Measurements from ENCODE around the gene ATP12A.
"Not testable (repeated sequence)": the region's sequence is repeated elsewhere in the genome, so short reads cannot be mapped to it uniquely, and the experiment has no call there.

Gene ATP12A

DNA sequence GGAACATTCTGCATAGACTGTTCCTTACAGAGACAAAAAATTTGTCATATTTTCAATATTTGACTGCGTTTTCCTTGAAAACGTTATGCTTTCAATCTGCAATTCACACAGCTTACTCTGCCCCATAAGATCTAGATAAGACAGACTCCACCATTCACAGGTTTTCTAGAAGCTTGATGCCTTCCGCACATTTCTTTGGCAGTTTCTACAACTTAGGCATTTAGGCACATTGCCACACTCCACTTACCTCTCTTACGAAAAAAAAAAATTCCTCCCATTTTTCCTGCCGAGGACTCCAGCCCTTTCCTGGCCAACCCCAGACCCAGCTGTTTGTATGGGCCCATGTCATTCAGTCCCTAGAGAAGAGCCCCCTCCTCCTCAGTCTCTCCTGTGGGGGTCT lies 11.2 kb downstream of the ATP12A start:
- DNase-seq: no peak

DNA sequence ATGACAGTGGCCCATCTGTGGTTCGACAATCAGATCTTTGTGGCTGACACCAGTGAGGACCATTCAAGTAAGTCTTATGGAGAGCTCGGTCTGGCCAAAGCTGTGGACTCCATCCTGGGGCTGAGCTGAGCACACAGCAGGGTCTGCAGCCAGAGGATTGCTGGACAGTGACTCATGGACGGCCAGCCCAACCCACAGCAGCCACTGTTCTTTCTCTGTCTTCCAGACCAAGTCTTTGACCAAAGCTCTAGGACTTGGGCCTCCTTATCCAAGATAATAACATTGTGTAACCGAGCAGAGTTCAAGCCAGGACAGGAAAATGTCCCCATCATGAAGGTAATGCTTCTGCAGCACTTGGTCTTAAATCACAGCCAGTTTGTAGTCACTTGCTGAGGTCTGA lies 12.4 kb downstream of the ATP12A start:
- DNase-seq: no peak

DNA sequence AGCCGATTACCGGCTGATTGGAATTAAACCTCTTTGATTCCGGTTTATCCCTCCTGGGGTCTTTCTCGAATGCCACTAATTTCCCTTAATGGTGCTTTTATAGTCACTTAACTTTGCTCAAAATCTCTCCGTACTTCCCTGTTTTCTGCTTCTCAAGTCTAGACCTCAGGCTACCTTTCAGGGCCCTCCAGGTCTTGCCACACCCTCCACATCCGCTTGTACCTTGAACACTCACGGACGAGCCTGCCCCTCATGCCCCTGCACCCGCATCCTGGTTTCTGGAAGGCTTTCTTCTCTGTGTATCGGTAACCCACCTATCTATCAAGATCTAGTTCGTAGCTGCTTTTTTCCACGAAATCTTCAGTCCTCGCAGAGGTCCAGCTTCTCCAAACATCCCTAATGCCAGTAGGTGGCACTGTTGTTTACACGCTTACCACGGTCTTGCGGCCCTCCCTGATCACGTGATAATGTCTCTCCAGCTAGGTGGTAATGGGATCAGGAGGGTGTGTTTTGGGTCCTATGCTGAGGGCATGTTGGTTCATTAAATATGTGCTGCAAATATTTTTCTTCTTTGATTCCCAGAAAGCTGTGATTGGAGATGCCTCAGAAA lies 13.8 kb downstream of the ATP12A start:
- DNase-seq: peak; percentile 51

DNA sequence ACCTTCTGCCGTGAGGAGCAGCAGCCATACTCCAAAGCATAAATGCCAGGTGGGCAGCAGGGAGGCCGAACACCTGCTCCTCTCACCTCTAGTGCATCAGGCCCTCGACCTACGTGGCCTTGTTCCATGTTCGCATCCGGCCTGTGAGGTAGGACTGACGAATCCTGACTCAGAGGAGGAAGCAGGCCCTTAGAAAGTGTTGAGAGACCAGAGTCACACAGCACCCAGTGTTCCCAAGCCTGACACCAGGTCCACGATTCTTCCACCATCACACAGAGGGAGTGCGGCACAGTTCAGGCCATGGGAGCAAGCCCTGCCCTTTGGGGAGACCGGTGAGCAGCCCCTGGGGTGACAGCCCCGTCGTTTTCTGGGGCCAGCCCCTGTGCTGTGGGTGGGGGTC lies 14.7 kb downstream of the ATP12A start:
- no peak for DNase-seq

DNA sequence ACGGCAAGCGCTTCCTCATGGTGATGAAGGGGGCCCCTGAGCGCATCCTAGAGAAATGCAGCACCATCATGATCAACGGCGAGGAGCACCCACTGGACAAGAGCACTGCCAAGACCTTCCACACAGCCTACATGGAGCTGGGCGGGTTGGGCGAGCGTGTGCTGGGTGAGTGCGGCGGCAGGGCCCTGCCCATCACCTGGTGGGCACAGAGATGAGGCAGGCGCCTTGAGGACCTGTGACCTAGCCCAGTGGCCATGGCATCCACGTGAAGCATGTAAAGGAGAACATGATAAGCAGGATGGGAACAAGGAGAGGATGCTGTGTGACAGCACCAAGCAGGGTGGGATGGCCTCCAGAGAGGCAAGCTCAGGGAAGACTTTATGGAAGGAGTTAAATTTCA lies 18.5 kb downstream of the ATP12A start:
- DNase-seq: no peak

DNA sequence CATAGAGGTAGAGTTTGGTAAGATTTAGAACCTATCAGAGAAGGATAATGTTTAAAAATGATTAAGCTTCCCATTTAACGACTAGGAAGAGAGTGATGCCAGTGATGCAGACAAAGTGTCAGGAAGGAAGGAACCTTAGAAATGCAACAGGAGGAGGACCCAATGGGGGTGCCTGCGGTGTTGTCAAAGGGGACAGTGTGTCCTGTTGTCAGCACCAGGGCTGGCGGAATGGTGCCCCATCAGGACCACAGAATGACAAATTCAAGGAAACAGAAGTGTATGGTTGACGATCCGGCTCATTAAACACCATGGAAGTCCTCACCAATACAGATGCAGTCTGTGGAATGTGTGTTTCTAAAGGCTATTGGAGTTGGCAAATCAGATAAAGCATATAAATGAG lies 19.3 kb downstream of the ATP12A start:
- no peak for DNase-seq

DNA sequence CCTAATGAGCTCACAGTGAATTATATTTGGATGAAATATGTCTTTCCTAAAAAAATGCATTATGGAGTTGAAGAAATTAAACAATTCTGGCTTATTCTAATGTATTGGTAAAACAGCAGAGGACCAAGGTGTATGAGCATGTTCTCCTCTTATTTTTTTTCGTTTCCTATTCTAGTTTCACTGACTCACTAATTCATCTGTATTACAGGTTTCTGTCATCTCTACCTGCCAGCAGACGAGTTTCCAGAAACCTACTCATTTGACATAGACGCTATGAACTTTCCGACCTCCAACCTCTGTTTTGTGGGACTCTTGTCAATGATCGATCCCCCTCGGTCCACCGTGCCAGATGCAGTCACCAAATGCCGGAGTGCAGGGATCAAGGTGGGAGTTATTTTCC lies 20.3 kb downstream of the ATP12A start:
- no peak for DNase-seq

DNA sequence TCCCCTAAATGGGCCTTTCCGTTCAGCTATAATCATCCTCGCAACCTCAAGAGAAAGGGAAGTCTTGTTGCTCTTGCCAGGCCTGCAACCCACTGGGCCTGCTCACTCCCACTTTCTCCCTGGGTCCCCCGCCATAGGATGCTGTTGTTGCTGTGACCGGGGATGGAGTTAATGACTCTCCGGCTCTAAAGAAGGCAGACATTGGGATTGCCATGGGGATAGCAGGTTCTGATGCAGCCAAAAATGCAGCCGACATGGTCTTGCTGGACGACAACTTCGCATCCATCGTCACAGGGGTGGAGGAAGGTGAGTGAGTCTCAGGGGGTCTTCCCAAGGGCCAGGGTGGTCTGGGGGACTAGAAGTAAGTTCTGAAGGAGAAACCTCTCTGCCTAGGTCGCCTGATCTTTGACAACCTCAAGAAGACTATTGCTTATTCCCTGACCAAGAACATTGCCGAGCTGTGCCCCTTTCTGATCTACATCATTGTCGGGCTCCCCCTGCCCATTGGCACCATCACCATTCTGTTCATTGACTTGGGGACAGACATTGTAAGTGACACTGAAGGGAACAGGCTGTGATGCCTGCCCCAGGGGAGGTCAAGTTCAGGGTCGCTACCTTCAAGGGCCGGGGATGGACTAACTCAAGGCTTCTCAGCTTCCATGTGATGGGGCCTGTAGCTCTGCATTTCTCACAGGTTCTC lies 26.8 kb downstream of the ATP12A start:
- DNase-seq: no peak

DNA sequence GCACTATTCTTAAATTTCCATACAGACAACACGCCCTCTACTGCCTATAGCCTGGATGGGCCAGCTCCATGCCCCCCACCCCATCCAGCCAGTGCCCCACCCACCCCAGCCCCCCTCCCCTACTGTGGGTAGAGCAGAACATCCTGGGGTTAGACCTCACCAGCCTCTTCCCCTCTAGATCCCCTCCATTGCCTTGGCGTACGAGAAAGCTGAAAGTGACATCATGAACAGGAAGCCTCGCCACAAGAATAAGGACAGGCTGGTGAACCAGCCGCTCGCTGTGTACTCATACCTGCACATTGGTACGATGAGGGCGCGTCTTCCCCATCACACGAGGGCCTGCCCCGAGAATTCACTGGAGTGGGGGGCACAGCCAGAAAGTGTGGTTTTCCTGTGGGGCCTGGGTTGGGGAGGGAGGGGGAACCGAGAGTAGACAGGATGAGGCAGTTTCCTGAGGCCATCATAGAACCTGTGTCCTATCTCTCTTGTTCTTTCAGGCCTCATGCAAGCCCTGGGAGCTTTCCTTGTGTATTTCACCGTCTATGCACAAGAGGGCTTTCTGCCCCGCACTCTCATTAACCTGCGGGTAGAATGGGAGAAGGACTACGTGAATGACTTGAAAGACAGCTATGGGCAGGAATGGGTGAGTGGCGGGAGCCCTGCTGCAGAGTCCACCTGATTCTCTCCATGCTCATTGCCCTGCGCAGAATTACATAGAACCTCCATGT lies 29.1 kb downstream of the ATP12A start:
- no peak for DNase-seq

DNA sequence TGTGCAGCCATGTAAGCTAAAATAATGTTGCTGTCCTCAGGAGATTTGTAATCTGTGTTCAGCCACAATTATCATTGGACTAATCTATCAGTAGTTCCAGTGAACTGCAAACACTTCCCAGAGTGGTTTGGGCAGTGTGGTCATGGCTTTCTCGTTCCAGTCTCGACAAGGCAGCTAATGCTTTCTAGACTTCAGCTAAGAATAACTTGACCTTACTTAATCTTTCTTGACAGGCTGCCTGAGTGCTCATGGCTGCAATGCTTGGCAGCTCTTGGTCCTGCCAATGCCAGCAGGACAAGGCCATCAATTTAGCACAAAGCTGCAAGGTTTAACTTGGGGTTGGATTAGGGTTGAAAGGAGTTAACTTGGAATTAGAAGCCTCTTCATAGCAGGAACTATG lies 32.8 kb downstream of the ATP12A start:
- no peak for DNase-seq

DNA sequence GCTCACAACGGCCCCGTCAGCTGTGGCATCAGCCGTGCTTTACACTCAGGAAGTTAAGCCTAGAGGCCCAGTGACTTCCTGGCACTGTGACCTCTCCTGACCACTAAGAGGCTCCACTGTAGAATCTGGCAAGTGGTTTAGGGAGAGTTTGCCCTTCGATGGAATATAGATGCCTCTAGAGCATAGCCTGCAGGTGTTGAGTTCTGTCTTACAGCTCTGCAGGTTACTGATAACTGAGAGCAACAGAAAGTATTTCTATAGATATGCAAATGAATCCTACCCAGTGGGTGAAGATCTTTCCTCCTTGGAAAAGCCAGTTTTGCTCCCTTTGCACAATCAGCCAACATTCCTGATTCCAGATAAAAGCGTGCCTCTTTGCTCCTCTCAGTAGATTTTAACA lies 35.8 kb downstream of the ATP12A start:
- DNase-seq: no peak

DNA sequence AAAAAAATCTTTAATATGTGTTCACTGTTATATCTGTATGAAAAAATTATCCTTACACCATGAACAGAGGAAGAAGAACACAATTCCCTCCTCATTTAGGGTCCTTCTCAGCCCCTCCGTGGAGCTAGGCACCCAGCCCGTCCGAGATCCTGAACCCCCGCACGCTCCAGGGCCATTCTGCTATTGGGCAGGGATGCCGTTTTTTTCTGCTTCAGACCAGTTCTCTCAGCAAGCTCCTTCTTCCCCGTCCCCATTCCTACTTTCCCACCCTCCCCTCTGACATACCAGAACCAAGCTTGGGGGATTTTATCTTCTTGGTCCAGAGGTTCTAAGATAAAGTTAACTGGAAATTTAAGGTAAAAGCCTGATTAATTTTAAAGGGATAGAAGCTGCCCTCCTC lies 36.2 kb downstream of the ATP12A start:
- DNase-seq: no peak

DNA sequence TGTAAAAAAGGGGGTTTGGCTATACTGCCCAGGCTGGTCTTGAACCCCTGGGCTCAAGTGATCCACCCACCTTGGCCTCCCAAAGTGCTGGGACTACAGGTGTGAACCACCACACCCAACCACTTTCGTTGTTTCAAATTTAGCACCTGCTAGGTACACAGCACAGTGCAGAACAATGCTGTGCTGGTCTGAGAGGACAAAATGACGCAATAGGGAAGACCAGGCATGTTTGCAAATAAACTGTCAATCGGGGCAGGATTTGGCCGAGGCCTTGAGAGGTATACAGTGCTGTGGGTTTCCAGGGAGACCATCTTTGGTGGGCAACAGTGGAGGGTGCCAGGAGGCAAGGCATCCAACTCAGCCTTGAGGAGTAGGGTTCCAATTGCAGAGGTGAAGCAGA lies 37.0 kb downstream of the ATP12A start:
- DNase-seq: no peak

DNA sequence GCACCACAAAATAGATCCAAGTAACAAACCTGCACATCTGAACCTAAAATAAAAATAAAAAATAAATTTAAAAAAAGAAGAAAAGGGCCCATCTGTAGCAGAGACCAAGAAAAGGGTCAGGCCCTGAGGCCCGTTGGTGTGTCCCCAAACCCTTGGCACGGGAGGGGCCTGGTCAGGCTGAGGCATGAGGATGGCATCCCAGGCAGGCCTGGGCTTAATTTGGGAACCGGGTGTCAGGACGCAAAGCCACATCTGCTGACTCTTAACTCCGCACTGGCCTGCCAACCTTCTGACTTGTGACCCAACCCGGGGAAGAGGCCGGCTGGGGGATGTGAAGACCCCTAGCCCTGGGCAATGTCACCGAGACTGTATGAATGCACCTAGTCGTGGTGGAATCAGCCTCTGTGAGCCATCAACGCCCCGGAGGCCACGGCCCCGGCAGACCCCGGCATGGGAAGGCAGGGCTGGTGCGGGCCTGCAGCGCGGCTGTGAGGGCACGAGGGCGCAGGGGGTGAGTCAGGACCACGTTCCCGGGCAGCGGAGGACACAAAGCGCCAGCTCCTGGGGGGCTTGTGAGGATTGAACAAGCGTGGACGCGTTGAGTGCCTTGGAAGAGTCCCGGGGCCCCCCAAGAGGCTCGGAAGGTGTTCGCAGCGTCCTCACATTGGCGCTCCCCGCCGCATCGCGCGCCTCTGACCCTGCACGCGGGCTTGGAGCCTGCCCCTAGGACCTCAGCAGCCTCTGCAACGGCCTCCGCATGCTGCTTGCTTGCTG lies 38.2 kb downstream of the ATP12A start:
- DNase-seq: no peak

DNA sequence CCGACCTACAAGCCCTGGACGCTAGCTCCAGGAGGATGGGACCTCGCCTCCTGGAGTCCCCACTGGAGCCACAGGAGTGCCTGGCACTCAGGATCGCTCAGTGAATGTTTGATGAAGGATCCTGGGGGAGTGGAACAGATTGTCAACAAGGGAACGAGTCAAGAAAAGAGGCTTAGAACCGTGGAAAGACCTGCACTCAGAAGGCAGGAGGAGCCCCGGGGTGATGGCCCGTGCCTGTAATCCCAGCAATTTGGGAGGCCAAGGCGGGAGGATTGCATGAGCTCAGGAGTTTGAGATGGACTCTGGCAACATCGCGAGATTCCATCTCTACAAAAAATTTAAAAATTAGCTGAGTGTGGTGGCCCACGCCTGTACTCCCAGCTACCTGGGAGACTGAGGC lies 38.9 kb downstream of the ATP12A start:
- no peak for DNase-seq

DNA sequence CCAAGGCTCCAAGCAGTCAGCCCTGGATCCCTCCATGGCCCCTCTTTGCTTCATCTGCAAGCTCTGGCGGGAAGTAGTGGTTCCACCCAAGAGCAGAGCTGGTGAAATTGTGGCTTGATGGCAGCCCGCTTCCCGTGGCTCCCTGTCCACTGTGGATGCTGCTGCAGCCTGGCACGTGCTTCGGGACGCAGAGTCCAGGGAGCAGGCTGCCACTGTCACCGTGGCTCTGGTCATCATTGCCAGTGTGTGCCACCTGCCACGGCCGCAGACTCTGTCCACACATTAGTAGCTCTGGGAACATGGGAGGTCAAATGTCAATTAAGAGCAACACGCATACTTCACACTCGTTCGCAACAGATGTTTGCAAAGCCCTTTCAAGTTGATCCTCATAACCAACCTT lies 43.0 kb downstream of the ATP12A start:
- DNase-seq: no peak

DNA sequence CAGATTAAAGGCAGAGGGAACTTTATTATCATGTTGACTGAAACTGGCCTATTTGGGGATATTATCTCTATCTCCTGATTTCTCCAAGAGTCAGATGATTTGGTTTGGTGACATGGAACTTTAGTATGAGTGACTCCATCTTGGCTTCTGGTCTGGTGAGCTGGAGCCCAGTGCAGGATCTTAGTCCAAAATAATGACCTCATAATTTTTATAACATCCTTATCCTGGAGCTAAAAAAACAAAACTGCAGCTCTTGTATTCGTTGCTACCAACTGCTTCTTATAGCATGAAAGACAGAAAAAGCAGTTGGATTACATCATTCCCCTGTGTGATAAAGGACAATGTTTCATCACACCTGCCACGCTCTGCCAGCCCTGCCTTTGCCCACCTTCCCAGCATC lies 44.5 kb downstream of the ATP12A start:
- no peak for DNase-seq

DNA sequence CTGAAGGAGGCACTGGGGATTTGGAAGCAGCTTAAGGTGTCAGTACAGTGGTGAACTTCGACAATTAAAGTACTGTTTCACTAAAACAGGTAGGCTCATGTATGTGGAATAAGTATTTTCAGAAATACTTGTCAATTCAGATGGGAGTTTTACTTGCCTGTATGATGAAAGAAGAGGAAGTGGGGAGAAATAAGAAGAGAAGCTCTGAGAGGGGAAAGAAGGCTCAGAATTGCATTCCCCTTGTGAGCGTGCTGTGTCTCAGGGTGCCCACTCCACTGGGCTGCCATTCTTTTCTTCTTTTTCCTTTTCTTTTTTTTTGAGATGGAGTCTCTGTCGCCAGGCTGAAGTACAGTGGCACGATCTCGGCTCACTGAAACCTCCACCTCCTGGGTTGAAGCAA lies 45.2 kb downstream of the ATP12A start:
- DNase-seq: no peak

DNA sequence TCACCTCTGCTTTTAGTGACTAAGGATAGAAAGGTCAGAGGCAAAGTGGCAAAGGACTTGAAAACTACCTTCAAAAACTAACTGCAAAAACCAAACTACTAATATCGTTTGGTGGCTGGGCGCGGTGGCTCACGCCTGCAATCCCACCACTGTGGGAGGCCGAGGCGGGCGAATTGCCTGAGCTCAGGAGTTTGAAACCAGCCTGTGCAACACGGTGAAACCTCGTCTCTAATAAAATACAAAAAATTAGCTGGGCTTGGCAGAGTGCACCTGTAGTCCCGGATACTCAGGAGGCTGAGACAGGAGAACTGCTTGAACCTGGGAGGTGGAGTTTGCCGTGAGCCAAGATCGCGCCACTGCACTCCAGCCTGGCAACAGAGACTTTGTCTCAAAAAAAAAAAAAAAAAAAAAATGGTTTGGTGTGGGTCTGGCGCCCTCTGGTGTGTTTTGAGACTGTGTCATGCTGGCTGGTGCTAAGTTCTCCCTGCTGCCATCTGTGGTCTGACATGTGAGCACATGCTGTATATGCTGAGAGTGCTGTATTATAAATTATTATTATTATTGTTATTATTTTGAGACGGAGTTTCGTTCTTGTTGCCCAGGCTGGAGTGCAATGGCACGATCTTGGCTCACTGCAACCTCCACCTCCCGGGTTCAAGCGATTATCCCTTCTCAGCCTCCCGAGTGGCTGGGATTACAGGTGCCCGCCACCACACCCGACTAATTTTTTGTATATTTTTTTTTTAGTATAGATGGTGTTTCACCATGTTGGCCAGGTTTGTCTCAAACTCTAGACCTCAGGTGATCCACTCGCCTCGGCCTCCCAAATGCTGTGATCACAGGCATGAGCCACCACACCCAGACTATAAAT lies 47.8 kb downstream of the ATP12A start:
- DNase-seq: peak; percentile 67

DNA sequence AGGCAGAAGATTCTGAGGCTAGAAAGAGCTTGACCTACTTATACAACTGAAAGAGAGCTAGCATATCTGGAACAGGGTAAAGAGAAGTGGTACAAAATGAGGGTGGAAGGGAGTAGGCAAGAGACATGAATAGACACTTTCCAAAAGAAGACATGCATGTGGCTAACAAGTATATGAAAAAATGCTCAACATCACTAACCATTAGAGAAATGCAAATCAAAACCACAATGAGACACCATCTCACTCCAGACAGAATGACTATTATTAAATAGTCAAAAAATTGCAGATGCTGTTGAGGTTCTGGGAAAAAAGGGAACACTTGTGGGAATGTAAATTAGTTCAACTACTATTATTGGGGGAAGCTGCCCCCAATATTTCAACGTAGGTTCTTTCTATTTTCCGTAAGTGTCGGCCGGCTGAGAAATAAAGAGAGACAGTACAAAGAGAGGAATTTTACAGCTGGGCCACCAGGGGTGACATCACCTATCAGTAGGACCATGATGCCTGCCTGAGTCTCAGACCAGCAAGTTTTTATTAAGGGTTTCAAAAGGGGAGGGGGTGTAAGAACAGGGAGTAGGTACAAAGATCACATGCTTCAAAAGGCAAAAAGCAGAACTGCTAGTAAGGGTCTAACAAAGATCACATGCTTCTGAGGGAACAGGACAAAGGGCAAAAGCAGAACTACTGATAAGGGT lies 50.8 kb downstream of the ATP12A start:
- not testable (repeated sequence) for DNase-seq

DNA sequence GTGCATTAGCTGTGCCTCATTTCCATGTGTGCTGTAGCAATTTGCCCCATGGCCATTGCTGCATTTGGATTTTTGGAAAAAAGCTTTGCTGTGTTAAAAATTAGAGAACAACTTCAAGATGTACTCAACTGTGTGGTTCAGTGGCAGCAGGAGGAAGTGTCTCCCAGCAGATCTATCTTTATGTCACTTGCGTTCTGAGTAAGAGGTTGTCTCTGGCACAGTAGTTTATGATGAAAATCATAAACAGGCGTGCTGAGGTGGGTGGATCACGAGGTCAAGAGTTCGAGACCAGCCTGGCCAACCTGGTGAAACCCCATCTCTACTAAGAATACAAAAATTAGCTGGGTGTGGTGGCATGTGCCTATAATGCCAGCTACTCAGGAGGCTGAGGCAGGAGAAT lies 54.7 kb downstream of the ATP12A start:
- DNase-seq: no peak

DNA sequence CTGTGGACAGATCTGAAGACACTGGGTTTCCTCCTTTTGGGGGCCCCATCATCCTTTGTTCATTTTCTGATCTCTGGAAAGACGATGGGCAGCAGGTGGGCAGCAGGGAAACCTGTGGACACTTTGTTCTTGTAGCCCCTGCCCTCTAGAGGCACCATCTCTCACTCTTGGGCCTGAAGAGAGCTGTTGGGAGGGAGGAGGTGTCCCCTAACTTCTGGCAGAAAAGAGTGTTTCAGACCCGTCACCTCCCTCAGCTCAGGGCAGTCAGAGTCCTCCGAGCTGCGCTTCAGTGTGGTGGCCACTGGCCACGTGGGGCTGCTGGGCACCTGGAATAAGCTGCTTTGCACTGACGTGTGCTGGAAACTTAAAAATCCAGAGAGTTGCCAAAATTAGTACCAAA lies 56.8 kb downstream of the ATP12A start:
- DNase-seq: no peak

All from kidney glomerular epithelial cell (primary cell).